ENCODE results near the gene ANKAR.
A peak's percentile ranks its signal among the peaks of the same experiment; 100 is the strongest.

The ANKAR gene

GRCh38 chr2:189698020-189698887, 23.8 kb downstream of the ANKAR start:
- Histone ChIP-seq H3K9me3 (ENCODE audit: control insufficient read depth, low read length) (no peaks in the 10 kb centered on the region), H2BK5ac (ENCODE audit: low read depth, low read length, poor library complexity, severe bottlenecking) (no peak overlapping the region), H3K4me3 (ENCODE audit: insufficient read depth in 1 of 2, low read depth in 1 of 2, low read length in 2 of 2) (no peak overlapping the region), H4K8ac (ENCODE audit: low read length) (no peak overlapping the region), H3K79me1 (replicated peaks; ENCODE audit: low read length, poor library complexity, severe bottlenecking) (no peaks in the 10 kb centered on the region), H3K36me3 (ENCODE audit: control insufficient read depth in 1 of 2, insufficient read depth in 2 of 2, low read depth in 1 of 2, low read length in 2 of 2) (peaks cover 0 to 9% of the 10 kb centered on the region in 2 experiments), H2BK15ac (ENCODE audit: low read depth, poor library complexity, severe bottlenecking) (no peak overlapping the region), H3K14ac (ENCODE audit: low read length in 2 of 2) (no peak overlapping the region), H3K18ac (ENCODE audit: low read depth in 1 of 2, low read length in 2 of 2) (no peak overlapping the region), H3K27ac (ENCODE audit: low read length, poor library complexity, severe bottlenecking) (no peak overlapping the region), H3K23ac (ENCODE audit: low read length in 2 of 2) (no peak overlapping the region), H3K4me2 (ENCODE audit: low read length, poor library complexity, severe bottlenecking) (no peak overlapping the region), H3K27me3 (ENCODE audit: control insufficient read depth in 1 of 2, insufficient read depth in 1 of 2, low read length in 2 of 2) (no peaks in the 10 kb centered on the region), H2AK5ac (ENCODE audit: low read length, severe bottlenecking) (no peak overlapping the region), H2AFZ (ENCODE audit: low read depth, low read length) (no peak overlapping the region), H3K4ac (ENCODE audit: low read depth in 1 of 2, low read length in 2 of 2) (no peak overlapping the region), H3K9ac (ENCODE audit: low read length) (peak overlapping the region; percentile 42), H2BK12ac (ENCODE audit: low read length in 2 of 2) (no peak overlapping the region), H2BK120ac (ENCODE audit: low read depth, low read length) (no peak overlapping the region), H4K91ac (ENCODE audit: low read length) (no peak overlapping the region), H3K4me1 (ENCODE audit: control insufficient read depth, insufficient read depth, low read depth, low read length) (peaks cover 1% of the 10 kb centered on the region)
- DNase-seq, result peak; percentile 59
- 40% methylated on average over 5 of the region's 6 CpGs for WGBS

- Histone ChIP-seq H3K14ac (ENCODE audit: low read length in 2 of 2) (no peak overlapping the region), H3K18ac (ENCODE audit: low read depth in 1 of 2, low read length in 2 of 2) (no peak overlapping the region), H3K23ac (ENCODE audit: low read length in 2 of 2) (no peak overlapping the region), H3K4me2 (ENCODE audit: low read length, poor library complexity, severe bottlenecking) (no peak overlapping the region), H2AFZ (ENCODE audit: low read depth, low read length) (no peak overlapping the region), H3K27me3 (ENCODE audit: control insufficient read depth in 1 of 2, insufficient read depth in 1 of 2, low read length in 2 of 2) (no peaks in the 10 kb centered on the region), H3K4me1 (ENCODE audit: control insufficient read depth, insufficient read depth, low read depth, low read length) (peaks cover 1% of the 10 kb centered on the region), H4K91ac (ENCODE audit: low read length) (no peak overlapping the region), H3K4me3 (ENCODE audit: insufficient read depth in 1 of 2, low read depth in 1 of 2, low read length in 2 of 2) (no peak overlapping the region), H3K36me3 (ENCODE audit: control insufficient read depth in 1 of 2, insufficient read depth in 2 of 2, low read depth in 1 of 2, low read length in 2 of 2) (peaks cover 0 to 17% of the 10 kb centered on the region in 2 experiments), H3K9me3 (ENCODE audit: control insufficient read depth, low read length) (no peaks in the 10 kb centered on the region), H3K27ac (ENCODE audit: low read length, poor library complexity, severe bottlenecking) (no peak overlapping the region), H2AK5ac (ENCODE audit: low read length, severe bottlenecking) (no peak overlapping the region), H2BK5ac (ENCODE audit: low read depth, low read length, poor library complexity, severe bottlenecking) (no peak overlapping the region), H2BK120ac (ENCODE audit: low read depth, low read length) (no peak overlapping the region), H3K79me1 (replicated peaks; ENCODE audit: low read length, poor library complexity, severe bottlenecking) (no peaks in the 10 kb centered on the region), H4K8ac (ENCODE audit: low read length) (no peak overlapping the region), H2BK12ac (ENCODE audit: low read length in 2 of 2) (no peak overlapping the region), H3K9ac (ENCODE audit: low read length) (no peak overlapping the region), H3K4ac (ENCODE audit: low read depth in 1 of 2, low read length in 2 of 2) (no peak overlapping the region), H2BK15ac (ENCODE audit: low read depth, poor library complexity, severe bottlenecking) (no peak overlapping the region)
- DNase-seq, result no peak
- 50% methylated on average over 2 of the region's 2 CpGs for WGBS
Observed at GRCh38 chr2:189700681-189701080, 26.2 kb downstream of the ANKAR start.

- Histone ChIP-seq H3K9me3 (ENCODE audit: control insufficient read depth, low read length) (no peaks in the 10 kb centered on the region), H3K4me1 (ENCODE audit: control insufficient read depth, insufficient read depth, low read depth, low read length) (peaks cover 1% of the 10 kb centered on the region)
Observed at GRCh38 chr2:189702071-189702470, 27.6 kb downstream of the ANKAR start.

GRCh38 chr2:189709501-189710221, 35.2 kb downstream of the ANKAR start:
- Histone ChIP-seq H3K4me3 (ENCODE audit: insufficient read depth in 1 of 2, low read depth in 1 of 2, low read length in 2 of 2) (no peak overlapping the region), H3K23ac (ENCODE audit: low read length in 2 of 2) (no peak overlapping the region), H2BK120ac (ENCODE audit: low read depth, low read length) (no peak overlapping the region), H4K8ac (ENCODE audit: low read length) (no peak overlapping the region), H2BK15ac (ENCODE audit: low read depth, poor library complexity, severe bottlenecking) (no peak overlapping the region), H2AK5ac (ENCODE audit: low read length, severe bottlenecking) (no peak overlapping the region), H3K4ac (ENCODE audit: low read depth in 1 of 2, low read length in 2 of 2) (no peak overlapping the region), H3K4me1 (ENCODE audit: control insufficient read depth, insufficient read depth, low read depth, low read length) (no peaks in the 10 kb centered on the region), H3K9me3 (ENCODE audit: control insufficient read depth, low read length) (no peaks in the 10 kb centered on the region), H3K14ac (ENCODE audit: low read length in 2 of 2) (no peak overlapping the region), H3K79me1 (replicated peaks; ENCODE audit: low read length, poor library complexity, severe bottlenecking) (no peaks in the 10 kb centered on the region), H3K9ac (ENCODE audit: low read length) (no peak overlapping the region), H3K18ac (ENCODE audit: low read depth in 1 of 2, low read length in 2 of 2) (no peak overlapping the region), H2BK12ac (ENCODE audit: low read length in 2 of 2) (no peak overlapping the region), H4K91ac (ENCODE audit: low read length) (no peak overlapping the region), H3K36me3 (ENCODE audit: control insufficient read depth in 1 of 2, insufficient read depth in 2 of 2, low read depth in 1 of 2, low read length in 2 of 2) (peaks cover 0 to 20% of the 10 kb centered on the region in 2 experiments), H3K4me2 (ENCODE audit: low read length, poor library complexity, severe bottlenecking) (no peak overlapping the region), H3K27ac (ENCODE audit: low read length, poor library complexity, severe bottlenecking) (no peak overlapping the region), H3K27me3 (ENCODE audit: control insufficient read depth in 1 of 2, insufficient read depth in 1 of 2, low read length in 2 of 2) (no peaks in the 10 kb centered on the region), H2AFZ (ENCODE audit: low read depth, low read length) (no peak overlapping the region), H2BK5ac (ENCODE audit: low read depth, low read length, poor library complexity, severe bottlenecking) (no peak overlapping the region)
- 95% methylated on average over 5 of the region's 5 CpGs for WGBS
- no peak for DNase-seq

More at GRCh38 chr2:189702071-189702470, 27.6 kb downstream of the ANKAR start:
- Histone ChIP-seq H3K79me1 (replicated peaks; ENCODE audit: low read length, poor library complexity, severe bottlenecking) (no peaks in the 10 kb centered on the region), H3K9ac (ENCODE audit: low read length) (no peak overlapping the region), H4K91ac (ENCODE audit: low read length) (no peak overlapping the region), H3K4me2 (ENCODE audit: low read length, poor library complexity, severe bottlenecking) (no peak overlapping the region), H3K27me3 (ENCODE audit: control insufficient read depth in 1 of 2, insufficient read depth in 1 of 2, low read length in 2 of 2) (no peaks in the 10 kb centered on the region), H3K18ac (ENCODE audit: low read depth in 1 of 2, low read length in 2 of 2) (no peak overlapping the region), H3K4me3 (ENCODE audit: insufficient read depth in 1 of 2, low read depth in 1 of 2, low read length in 2 of 2) (no peak overlapping the region), H2AK5ac (ENCODE audit: low read length, severe bottlenecking) (no peak overlapping the region), H3K23ac (ENCODE audit: low read length in 2 of 2) (no peak overlapping the region), H3K27ac (ENCODE audit: low read length, poor library complexity, severe bottlenecking) (no peak overlapping the region), H3K4ac (ENCODE audit: low read depth in 1 of 2, low read length in 2 of 2) (no peak overlapping the region), H2AFZ (ENCODE audit: low read depth, low read length) (no peak overlapping the region), H2BK12ac (ENCODE audit: low read length in 2 of 2) (no peak overlapping the region), H3K36me3 (ENCODE audit: control insufficient read depth in 1 of 2, insufficient read depth in 2 of 2, low read depth in 1 of 2, low read length in 2 of 2) (peaks cover 0 to 19% of the 10 kb centered on the region in 2 experiments), H2BK120ac (ENCODE audit: low read depth, low read length) (no peak overlapping the region), H4K8ac (ENCODE audit: low read length) (peak overlapping the region; percentile 19), H3K14ac (ENCODE audit: low read length in 2 of 2) (no peak overlapping the region), H2BK15ac (ENCODE audit: low read depth, poor library complexity, severe bottlenecking) (no peak overlapping the region), H2BK5ac (ENCODE audit: low read depth, low read length, poor library complexity, severe bottlenecking) (no peak overlapping the region)
- peak; percentile 33 for DNase-seq

Data from mesenchymal stem cell (in vitro differentiated cells and primary cell).